HG03103 (cell line): ENCODE data around the gene BHLHE41.

ENCODE experiments used
- ATAC-seq: cut with Tn5 transposase; IDR thresholded peaks from one replicate; pipeline ENCODE4 v1.9.1; 2021; ENCODE audit warnings: low read depth; ENCODE audit not compliant: unreplicated experiment

The BHLHE41 gene

GRCh38 chr12:26135010-26135420, 10.2 kb upstream of the BHLHE41 start:
- ATAC-seq: no peak

GRCh38 chr12:26134540-26134939, 9.7 kb upstream of the BHLHE41 start:
- ATAC-seq: no peak

GRCh38 chr12:26133521-26133920, 8.7 kb upstream of the BHLHE41 start:
- ATAC-seq: no peak

- ATAC-seq: no peak
Observed at GRCh38 chr12:26132866-26133265, 8.0 kb upstream of the BHLHE41 start.

- ATAC-seq: no peak
Observed at GRCh38 chr12:26131936-26132335, 7.1 kb upstream of the BHLHE41 start.

GRCh38 chr12:26130728-26131127, 5.9 kb upstream of the BHLHE41 start:
- ATAC-seq: no peak

- no peak for ATAC-seq
Observed at GRCh38 chr12:26128168-26128567, 3.3 kb upstream of the BHLHE41 start.

GRCh38 chr12:26127404-26127803, 2.6 kb upstream of the BHLHE41 start:
- ATAC-seq: no peak

- no peak for ATAC-seq
Observed at GRCh38 chr12:26126340-26127284, 1.8 kb upstream of the BHLHE41 start.

- no peak for ATAC-seq
Observed at GRCh38 chr12:26125400-26126339, 833 bp upstream of the BHLHE41 start.

GRCh38 chr12:26123482-26123980, 1.3 kb downstream of the BHLHE41 start:
- no peak for ATAC-seq

GRCh38 chr12:26122681-26123481, 2.0 kb downstream of the BHLHE41 start:
- ATAC-seq: peak; percentile 13

- ATAC-seq: peak; percentile 35
Observed at GRCh38 chr12:26122061-26122680, 2.7 kb downstream of the BHLHE41 start.

GRCh38 chr12:26121323-26122060, 3.3 kb downstream of the BHLHE41 start:
- no peak for ATAC-seq

GRCh38 chr12:26120561-26121274, 4.1 kb downstream of the BHLHE41 start:
- no peak for ATAC-seq

GRCh38 chr12:26119391-26119989, 5.3 kb downstream of the BHLHE41 start:
- no peak for ATAC-seq

GRCh38 chr12:26118308-26118707, 6.5 kb downstream of the BHLHE41 start:
- no peak for ATAC-seq
